ENCODE results near the gene DAPL1. TPM values are rescaled to one million over a fixed set of nuclear protein-coding genes. Genes with fewer than 3 reads are reported as not detected.
"Not testable (repeated sequence)": the region's sequence is repeated elsewhere in the genome, so short reads cannot be mapped to it uniquely, and the experiment has no call there.

DAPL1 gene
- total RNA-seq, 2 experiments from 2014 or later, result not detected

GRCh38 chr2:158860179-158860578 lies 65.1 kb downstream of the DAPL1 start:
- H3K27ac Mint-ChIP-seq; intact Hi-C loops (cut with DNase I, micrococcal nuclease); H3K9me3 ChIP-seq (ENCODE audit: control insufficient read depth in 1 of 2, insufficient read depth in 1 of 2, low read length in 2 of 2); H3K36me3 ChIP-seq (ENCODE audit: insufficient read depth, low read length); H3K27ac ChIP-seq (ENCODE audit: low read depth in 1 of 2, low read length in 2 of 2); POLR2A ChIA-PET; H3K36me3 Mint-ChIP-seq (ENCODE audit: low read depth); H3K27me3 Mint-ChIP-seq; H3K4me1 Mint-ChIP-seq (ENCODE audit: low read depth); DNase-seq; H3K4me3 ChIP-seq (ENCODE audit: low read length); H3K4me3 Mint-ChIP-seq; H3K27me3 ChIP-seq (ENCODE audit: control insufficient read depth in 1 of 2, insufficient read depth in 2 of 2, low read length in 2 of 2); ATAC-seq (ENCODE audit: poor library complexity); H3K9me3 Mint-ChIP-seq; H3K4me1 ChIP-seq (ENCODE audit: insufficient read depth, low read length): not testable (repeated sequence)
- CTCF ChIA-PET, result interaction anchor here (0.6 kb wide), 1 partner anchor 462 kb away, joined by 4 read pairs; no protein-coding TSS in a partner anchor

DNA sequence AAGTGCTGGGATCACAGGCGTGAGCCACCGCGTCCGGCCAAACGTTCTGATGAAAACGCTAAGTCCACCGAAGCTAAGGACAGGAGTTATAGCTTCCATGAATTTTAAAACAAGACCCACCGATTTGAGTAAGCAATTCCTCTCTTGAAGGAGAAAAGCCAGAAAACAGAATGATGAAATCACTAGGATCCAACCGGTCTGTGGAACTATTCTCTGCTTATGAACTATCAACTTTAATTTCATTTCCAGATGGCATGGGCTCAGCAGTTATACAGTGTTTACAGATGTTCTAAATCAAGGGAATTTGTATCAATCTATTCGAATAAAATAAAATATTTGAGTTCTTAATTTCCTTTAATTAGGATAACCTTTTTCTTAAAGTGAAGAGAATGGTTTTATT lies 66.5 kb downstream of the DAPL1 start:
- H3K27me3 Mint-ChIP-seq; H3K36me3 ChIP-seq (ENCODE audit: insufficient read depth, low read length); H3K27me3 ChIP-seq (ENCODE audit: control insufficient read depth in 1 of 2, insufficient read depth in 2 of 2, low read length in 2 of 2); intact Hi-C loops (cut with DNase I, micrococcal nuclease); H3K27ac Mint-ChIP-seq; CTCF ChIA-PET; ATAC-seq (ENCODE audit: poor library complexity); H3K4me3 ChIP-seq (ENCODE audit: low read length); H3K9me3 ChIP-seq (ENCODE audit: control insufficient read depth in 1 of 2, insufficient read depth in 1 of 2, low read length in 2 of 2); H3K36me3 Mint-ChIP-seq (ENCODE audit: low read depth); POLR2A ChIA-PET; DNase-seq; H3K27ac ChIP-seq (ENCODE audit: low read depth in 1 of 2, low read length in 2 of 2); H3K4me1 Mint-ChIP-seq (ENCODE audit: low read depth); H3K4me3 Mint-ChIP-seq; H3K9me3 Mint-ChIP-seq; H3K4me1 ChIP-seq (ENCODE audit: insufficient read depth, low read length): not testable (repeated sequence)

- H3K27ac ChIP-seq (ENCODE audit: low read depth in 1 of 2, low read length in 2 of 2); intact Hi-C loops (cut with DNase I, micrococcal nuclease); H3K27me3 ChIP-seq (ENCODE audit: control insufficient read depth in 1 of 2, insufficient read depth in 2 of 2, low read length in 2 of 2); H3K27me3 Mint-ChIP-seq; H3K4me1 Mint-ChIP-seq (ENCODE audit: low read depth); H3K4me3 ChIP-seq (ENCODE audit: low read length); H3K9me3 Mint-ChIP-seq; H3K9me3 ChIP-seq (ENCODE audit: control insufficient read depth in 1 of 2, insufficient read depth in 1 of 2, low read length in 2 of 2); H3K4me3 Mint-ChIP-seq; H3K36me3 ChIP-seq (ENCODE audit: insufficient read depth, low read length); H3K36me3 Mint-ChIP-seq (ENCODE audit: low read depth); H3K4me1 ChIP-seq (ENCODE audit: insufficient read depth, low read length); DNase-seq; POLR2A ChIA-PET; CTCF ChIA-PET; H3K27ac Mint-ChIP-seq; ATAC-seq (ENCODE audit: poor library complexity): not testable (repeated sequence)
Measured at GRCh38 chr2:158865469-158865868, 70.4 kb downstream of the DAPL1 start.

Other genes starting within 250 kb of the DAPL1 start
- gene TANC1, start 173.3 kb downstream of the DAPL1 start, total RNA-seq, result under 1 TPM; 0.41 to 0.47 TPM